ENCODE data around the gene SCMH1. TPM values are rescaled to one million over a fixed set of nuclear protein-coding genes. Genes with fewer than 3 reads are reported as not detected.
A peak's percentile ranks its signal among the peaks of the same experiment; 100 is the strongest.

Gene SCMH1
- total RNA-seq, 1 experiment from 2014 or later, result 55.9 TPM

- H3K4me1 Mint-ChIP-seq (ENCODE audit: insufficient read depth, unreplicated experiment), result peaks cover 15% of the 10 kb centered on the region
- ChIA-PET POLR2A (interaction anchor here (0.6 kb wide), 1 partner anchor 12 kb away, joined by 5 read pairs; no protein-coding TSS in a partner anchor), CTCF (interaction anchor here (0.6 to 1.1 kb wide), 2 partner anchors 10 to 49 kb away, joined by 3 to 4 read pairs; no protein-coding TSS in a partner anchor)
- H3K4me3 Mint-ChIP-seq (ENCODE audit: unreplicated experiment), result no peak overlapping the region
- BruUV-seq (replicated peaks), result no TSS peak
- DNase-seq (ENCODE audit: unreplicated experiment), result no peak
- intact Hi-C loops (cut with micrococcal nuclease), result no loop called here
- no peaks in the 10 kb centered on the region for H3K27me3 Mint-ChIP-seq (ENCODE audit: insufficient read depth, unreplicated experiment)
- no peak for TF ChIP-seq CTCF (IDR thresholded peaks at IDR 0.05; ENCODE audit: unreplicated experiment)
- H3K36me3 Mint-ChIP-seq (ENCODE audit: insufficient read depth, unreplicated experiment), result peaks cover 5% of the 10 kb centered on the region
- H3K9me3 Mint-ChIP-seq (ENCODE audit: unreplicated experiment), result no peaks in the 10 kb centered on the region
- no peak overlapping the region for H3K27ac Mint-ChIP-seq (ENCODE audit: low read depth, unreplicated experiment)
Measured at GRCh38 chr1:41158147-41158875, 83.8 kb downstream of the SCMH1 start.

GRCh38 chr1:41155105-41155504 is 87.0 kb downstream of the SCMH1 start:
- no TSS peak for BruUV-seq (replicated peaks)
- no peak overlapping the region for H3K4me3 Mint-ChIP-seq (ENCODE audit: unreplicated experiment)
- TF ChIP-seq CTCF (IDR thresholded peaks at IDR 0.05; ENCODE audit: unreplicated experiment), result no peak
- no peak for DNase-seq (ENCODE audit: unreplicated experiment)
- no peaks in the 10 kb centered on the region for H3K27me3 Mint-ChIP-seq (ENCODE audit: insufficient read depth, unreplicated experiment)
- no peaks in the 10 kb centered on the region for H3K9me3 Mint-ChIP-seq (ENCODE audit: unreplicated experiment)
- no peak overlapping the region for H3K27ac Mint-ChIP-seq (ENCODE audit: low read depth, unreplicated experiment)
- ChIA-PET POLR2A (interaction anchor here (0.7 to 2.4 kb wide), 5 partner anchors 10 to 383 kb away, joined by 3 to 6 read pairs (median 3); partner anchors contain the start of gene SCMH1), CTCF (no interaction called here)
- H3K36me3 Mint-ChIP-seq (ENCODE audit: insufficient read depth, unreplicated experiment), result peaks cover 5% of the 10 kb centered on the region
- H3K4me1 Mint-ChIP-seq (ENCODE audit: insufficient read depth, unreplicated experiment), result peaks cover 30% of the 10 kb centered on the region
- intact Hi-C loops (cut with micrococcal nuclease), result loop anchor here (2.0 kb wide), 1 partner anchor 86 kb away; no protein-coding TSS in a partner anchor

DNA sequence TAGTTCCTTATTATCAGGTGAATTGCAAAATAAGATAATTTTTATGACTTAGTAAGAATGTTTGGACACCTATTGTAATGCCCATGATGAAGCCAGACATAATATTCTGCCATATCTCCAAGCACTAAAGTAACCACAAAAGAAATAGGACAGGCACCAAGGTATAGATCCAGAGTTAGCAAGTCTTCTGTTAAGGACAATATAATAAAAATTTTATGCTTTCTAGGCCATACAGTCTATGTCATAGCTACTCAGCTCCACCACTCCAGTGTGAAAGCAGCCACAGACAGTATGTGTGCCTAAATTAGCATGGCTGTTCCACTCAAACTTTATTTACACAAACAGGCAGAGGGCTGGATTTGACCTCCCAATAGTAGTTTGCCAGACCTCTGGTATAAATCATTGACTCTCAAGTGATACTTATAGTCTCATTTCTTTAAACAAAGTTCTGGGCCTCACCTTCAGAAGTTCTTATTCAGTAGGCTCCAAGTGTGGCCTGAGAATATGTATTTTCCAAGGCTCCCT is 88.3 kb downstream of the SCMH1 start:
- DNase-seq (ENCODE audit: unreplicated experiment), result no peak
- POLR2A ChIA-PET, result no interaction called here
- CTCF ChIA-PET, result no interaction called here
- Mint-ChIP-seq H3K27me3 (ENCODE audit: insufficient read depth, unreplicated experiment) (no peaks in the 10 kb centered on the region), H3K36me3 (ENCODE audit: insufficient read depth, unreplicated experiment) (peaks cover 13% of the 10 kb centered on the region), H3K4me3 (ENCODE audit: unreplicated experiment) (no peak overlapping the region), H3K9me3 (ENCODE audit: unreplicated experiment) (no peaks in the 10 kb centered on the region), H3K4me1 (ENCODE audit: insufficient read depth, unreplicated experiment) (peaks cover 30% of the 10 kb centered on the region), H3K27ac (ENCODE audit: low read depth, unreplicated experiment) (peak overlapping the region; percentile 16)
- BruUV-seq (replicated peaks), result no TSS peak
- intact Hi-C loops (cut with micrococcal nuclease), result loop anchor here (2.0 kb wide), 1 partner anchor 87 kb away; no protein-coding TSS in a partner anchor
- no peak for TF ChIP-seq CTCF (IDR thresholded peaks at IDR 0.05; ENCODE audit: unreplicated experiment)

DNA sequence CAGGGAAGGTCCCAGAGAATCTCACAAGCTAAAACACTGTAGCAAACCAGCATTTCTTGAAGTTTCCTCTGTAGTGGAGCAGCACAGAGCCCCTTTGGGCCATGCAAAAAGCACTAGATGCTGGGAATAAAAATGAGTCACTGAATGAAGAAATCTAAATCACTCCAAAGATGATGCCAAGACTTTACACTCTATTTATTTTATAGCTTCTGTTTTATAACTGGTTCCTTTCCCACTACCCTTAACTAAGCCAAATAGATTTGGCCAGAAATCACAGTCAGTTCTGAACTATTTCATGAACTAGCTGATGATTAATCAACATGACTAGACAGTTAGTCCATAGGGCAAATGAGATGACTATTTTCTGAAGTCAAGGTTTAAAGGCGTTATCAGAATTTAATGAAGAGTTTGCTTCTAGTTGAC is 89.5 kb downstream of the SCMH1 start:
- H3K27me3 Mint-ChIP-seq (ENCODE audit: insufficient read depth, unreplicated experiment), result no peaks in the 10 kb centered on the region
- peak overlapping the region; percentile 92 for H3K27ac Mint-ChIP-seq (ENCODE audit: low read depth, unreplicated experiment)
- H3K4me1 Mint-ChIP-seq (ENCODE audit: insufficient read depth, unreplicated experiment), result peaks cover 21% of the 10 kb centered on the region
- ChIA-PET CTCF (interaction anchor here (1.3 kb wide), 1 partner anchor 20 kb away, joined by 4 read pairs; no protein-coding TSS in a partner anchor), POLR2A (interaction anchor here (0.8 to 2.0 kb wide), 5 partner anchors 10 to 50 kb away, joined by 3 to 8 read pairs (median 4); no protein-coding TSS in a partner anchor)
- DNase-seq (ENCODE audit: unreplicated experiment), result peak; percentile 90
- H3K36me3 Mint-ChIP-seq (ENCODE audit: insufficient read depth, unreplicated experiment), result peaks cover 15% of the 10 kb centered on the region
- H3K9me3 Mint-ChIP-seq (ENCODE audit: unreplicated experiment), result no peaks in the 10 kb centered on the region
- BruUV-seq (replicated peaks), result no TSS peak
- H3K4me3 Mint-ChIP-seq (ENCODE audit: unreplicated experiment), result no peak overlapping the region
- intact Hi-C loops (cut with micrococcal nuclease), result no loop called here
- TF ChIP-seq CTCF (IDR thresholded peaks at IDR 0.05; ENCODE audit: unreplicated experiment), result no peak
